ENCODE results near the gene ASCL2.
"Not testable (repeated sequence)": the region's sequence is repeated elsewhere in the genome, so short reads cannot be mapped to it uniquely, and the experiment has no call there.

Gene ASCL2

DNA sequence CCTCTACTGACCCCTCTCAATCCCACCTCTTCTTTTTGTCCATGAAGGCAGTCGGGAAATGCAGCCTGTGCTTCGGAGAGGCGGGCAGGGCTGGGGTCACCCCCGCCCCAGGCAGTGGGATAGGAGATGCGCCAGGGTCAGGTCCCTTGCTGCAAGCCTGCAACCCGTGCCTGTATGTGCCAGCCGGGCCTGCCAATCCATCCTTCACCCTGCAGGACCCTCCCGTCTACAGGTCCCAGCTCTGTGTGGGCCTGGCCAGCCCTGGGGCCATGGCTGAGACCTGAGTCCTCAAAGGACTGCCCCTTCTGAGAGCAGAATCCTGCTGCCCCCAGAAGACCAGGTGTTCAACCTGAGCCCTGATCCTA lies 10.9 kb downstream of the ASCL2 start:
- FAIRE-seq, result no peak

DNA sequence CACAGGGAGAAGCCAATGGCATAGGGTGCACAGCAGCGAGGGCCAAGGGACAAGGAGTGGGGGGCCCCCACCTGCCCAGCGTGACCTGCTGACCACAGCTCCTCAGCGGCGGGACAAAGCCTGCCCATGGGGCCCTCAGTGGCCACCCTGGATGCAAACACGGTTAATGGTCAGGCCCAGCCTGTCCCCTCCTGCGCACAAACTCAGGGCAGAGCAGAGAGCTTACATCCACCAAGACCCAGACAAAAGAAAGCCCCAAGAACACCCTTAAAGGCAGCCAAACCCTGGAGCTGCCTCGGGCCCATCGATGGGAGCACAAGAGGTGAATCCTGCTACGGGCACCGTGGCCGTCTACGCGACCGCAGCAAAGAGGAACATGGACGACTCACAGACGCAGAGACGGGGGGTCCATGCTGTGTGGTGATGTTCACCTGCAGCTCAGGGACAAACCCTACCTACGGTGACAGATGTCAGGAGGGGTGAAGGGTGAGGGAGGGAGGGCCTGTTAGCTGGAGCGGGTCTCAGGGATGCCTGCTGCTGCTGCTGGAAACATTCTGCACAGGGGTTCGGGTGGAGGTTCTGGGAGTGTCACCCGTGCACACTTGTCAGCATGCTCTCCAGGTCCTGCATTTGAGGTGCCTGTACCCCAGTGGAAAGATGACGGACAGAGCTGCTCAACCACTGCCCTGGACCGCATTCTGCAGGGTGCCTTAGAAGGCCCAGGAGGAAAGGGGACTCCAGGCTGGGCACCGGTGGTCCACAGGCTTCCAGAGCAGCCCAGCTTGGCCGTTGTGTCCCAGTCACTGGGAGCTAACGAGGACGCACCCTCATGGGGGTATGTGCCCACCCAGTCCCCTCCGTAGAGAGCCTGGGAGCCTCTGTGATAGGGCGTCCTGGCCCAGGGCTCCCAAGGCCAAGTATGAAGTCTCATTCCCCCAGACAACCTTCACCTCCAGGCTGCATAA lies 11.6 kb downstream of the ASCL2 start:
- FAIRE-seq, result no peak

DNA sequence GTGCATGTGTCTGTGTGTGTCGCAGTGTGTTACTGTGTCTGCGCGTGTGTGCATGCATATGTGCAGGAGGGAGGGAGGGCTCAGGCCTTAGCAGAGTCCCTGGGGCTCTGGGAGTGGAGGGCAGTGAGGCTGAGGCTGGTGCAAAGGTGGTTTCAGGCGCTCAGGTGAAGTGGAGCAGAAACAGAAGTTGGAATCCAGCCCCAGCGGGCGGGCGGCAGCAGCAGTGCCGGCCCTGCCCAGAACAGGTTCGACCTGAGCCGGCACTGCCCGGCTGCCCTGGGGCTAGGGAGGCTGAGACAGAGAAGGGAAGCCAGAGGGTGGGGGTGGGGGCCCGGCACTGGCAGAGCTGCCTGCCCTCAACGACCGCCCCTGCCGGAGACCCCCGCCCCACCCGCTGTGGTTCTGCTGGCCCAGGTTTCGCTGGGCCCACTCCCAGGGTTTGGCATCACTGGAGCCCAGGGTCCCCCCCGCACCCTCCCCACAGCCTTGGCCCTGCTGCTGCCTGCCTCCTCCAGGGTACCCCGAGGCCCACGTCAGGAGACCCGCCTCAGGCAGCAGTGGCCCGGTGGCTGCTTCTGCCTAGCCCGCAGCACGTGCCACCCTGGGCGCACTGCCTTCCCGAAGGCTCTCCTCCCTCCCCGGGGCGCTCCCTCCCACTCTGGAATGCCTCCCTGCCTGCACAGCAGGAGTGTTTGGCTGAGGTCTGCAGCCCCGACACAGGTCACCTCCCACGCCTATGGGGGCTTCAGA lies 13.3 kb downstream of the ASCL2 start:
- no peak for FAIRE-seq

DNA sequence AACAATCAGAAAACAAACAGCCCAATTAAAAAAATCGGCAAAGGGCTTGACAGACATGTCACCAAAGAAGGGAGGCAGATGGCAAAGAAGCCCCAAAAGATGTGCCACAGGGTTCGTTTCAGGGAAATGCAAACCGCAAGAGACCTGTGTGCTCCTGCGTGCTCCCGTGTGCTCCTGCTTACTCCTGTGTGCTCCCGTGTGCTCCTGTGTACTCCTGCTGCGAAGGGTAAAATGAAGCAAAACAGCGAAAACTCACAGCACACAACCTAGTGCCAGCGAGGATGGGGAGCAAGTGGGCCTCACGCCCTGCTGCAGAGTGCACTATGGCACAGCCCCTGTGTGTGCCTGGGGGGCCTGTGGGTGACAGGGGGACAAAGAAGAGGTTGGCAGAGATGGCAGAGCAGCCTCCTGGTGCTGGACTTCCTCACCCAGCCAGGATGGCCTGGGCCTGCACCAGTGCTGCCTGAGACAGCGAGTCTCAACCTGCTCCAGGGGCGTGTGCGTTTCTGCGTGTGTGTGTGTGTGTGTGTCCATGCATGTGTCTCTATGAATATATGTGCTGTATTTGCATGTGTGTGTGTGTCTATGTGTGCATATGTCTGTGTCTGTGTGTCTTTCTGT lies 14.0 kb downstream of the ASCL2 start:
- FAIRE-seq, result no peak

DNA sequence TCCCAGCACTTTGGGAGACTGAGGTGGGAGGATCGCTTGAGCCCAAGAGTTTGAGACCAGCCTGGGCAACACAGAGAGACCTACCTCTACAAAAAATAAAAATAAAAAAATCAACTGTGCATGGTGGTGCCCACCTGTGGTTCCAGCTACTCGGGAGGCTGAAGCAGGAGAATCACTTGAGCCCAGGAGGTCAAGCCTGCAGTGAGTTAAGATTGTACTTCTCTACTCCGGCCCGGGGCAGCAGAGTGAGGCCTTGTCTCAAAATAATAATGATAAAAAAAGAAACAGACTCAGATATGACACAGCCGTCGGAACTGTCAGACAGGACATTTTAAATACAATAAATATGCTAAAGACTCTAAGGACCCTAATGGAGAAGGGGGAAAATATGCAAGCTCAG lies 18.4 kb downstream of the ASCL2 start:
- no peak for FAIRE-seq

DNA sequence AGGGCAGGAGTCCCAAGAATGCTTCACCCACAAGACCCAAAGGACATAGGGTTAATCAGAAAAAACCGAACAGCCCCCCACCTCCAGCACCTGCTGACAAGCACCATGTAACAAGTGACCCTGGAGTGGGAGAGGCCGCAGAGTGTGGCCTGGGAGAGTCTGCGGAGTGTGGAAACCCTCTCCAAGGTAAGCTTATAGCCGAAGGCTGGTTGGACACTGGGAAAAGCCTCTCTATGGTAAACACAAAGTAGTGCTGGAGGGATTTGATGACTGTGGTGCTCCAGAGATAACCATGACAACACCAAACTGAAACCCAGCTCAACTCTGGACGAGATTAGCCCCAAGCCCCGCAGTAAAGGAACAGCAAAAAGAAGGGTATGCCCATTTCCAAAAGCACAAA lies 19.2 kb downstream of the ASCL2 start:
- no peak for FAIRE-seq

DNA sequence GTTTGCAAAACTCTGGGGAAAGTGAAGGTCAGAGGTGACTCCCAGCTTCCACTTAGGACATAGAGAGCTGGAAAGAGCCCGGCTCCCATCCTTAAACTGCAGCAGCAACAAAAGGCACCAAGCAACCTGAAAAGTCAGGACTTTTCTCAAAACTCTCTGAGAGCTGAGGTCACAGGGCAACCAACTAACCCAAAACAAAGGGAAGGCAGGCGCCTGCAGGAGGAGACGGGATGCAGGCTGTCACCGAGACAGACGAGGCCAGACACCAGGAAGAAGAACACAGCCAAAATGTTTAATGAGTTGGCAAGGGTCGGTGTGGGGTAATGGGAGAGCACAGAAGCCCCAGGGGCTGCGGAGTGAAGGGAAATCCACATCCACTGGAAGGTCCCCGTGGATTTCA lies 19.9 kb downstream of the ASCL2 start:
- FAIRE-seq, result no peak

DNA sequence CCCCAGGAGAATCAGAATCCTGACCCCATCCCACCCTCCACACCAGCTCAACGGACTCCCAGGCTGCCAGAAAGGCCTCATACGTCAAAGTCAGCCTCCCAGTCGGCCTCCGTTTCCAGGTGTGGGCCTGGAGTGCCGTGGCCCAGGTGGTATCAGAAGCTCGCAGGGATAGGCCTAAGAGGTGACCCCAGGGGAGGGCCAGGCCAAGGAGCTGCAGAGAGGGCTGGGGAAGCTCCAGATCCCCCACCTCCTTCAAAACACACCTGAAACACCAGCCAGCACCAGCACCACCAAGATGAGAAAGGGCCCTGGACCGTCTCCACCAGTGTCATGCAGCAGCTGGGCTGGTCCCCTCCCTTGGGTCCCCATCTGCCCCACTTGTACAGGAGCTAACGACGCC lies 20.3 kb downstream of the ASCL2 start:
- FAIRE-seq, result no peak

DNA sequence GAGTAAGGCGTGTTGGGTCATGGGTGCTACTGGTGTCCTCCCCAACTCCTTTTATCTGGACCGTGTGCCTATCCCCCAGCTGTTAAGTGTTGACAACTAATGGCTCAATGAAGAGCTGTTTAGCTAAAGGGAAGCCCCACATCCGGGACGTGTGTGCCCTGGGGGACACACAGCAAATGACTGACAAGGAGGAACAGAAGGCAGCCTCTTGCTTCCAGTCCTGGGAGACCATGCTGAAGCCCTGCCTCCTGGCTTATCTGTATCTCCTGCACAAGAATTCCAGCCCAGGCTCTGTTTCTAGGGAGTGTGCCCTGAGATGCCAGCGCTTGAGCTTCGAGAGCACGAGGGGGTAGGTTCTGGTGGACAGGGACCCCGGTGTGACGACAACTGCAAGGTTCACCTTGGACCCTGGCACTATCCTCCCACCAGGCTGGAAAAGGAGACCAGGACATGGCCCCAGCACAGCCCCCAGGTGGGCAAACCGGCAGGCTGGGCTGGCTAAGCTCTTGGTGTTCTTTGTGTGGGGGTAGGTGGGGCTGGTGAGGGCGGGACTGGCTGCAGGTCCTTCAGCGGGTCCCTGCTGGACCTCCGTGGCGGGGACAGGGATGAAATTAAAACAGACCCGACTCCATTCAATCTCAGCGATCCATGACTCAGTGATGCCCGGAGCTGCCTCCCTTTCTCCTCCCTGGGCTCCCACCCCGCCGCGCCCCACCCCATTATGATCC lies 21.0 kb downstream of the ASCL2 start:
- FAIRE-seq, result no peak

DNA sequence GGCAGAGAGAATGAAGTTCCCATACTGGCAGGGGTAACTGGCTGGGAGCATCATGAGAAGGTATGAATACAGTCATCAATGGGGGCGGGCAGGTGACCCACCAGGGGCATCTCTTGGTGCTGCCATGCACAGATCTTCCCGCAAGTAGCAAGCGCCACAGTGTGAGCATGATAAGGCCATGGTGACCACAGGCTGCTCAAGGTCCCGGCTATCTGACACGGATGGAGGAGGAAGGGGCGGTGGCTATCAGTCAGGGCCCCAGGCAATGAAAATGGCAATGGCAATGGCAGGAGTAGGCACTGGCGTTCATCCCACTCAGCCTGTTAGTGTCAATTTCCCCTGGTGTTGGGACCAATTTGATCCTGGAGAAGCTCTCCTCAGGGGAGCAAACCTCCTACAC lies 21.6 kb downstream of the ASCL2 start:
- no peak for FAIRE-seq

DNA sequence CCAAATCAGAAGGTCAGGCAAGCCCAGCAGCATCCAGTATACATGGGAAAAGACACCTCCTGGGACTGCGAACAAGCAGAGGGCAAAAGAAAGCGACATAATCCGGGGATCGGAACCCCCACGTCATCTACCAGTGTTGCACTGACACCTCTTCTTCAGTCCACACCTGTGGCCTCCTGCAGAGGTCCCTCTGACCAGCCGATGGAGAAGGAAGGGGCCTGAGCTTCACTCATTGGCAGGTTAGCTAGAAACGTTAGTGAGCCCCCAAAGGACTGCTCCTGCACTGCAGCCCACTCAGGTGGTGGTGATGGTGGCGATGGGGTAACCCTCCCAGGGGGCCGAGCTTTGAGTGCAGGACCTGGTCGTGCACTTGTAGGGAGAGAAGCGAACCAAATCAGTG lies 22.1 kb downstream of the ASCL2 start:
- FAIRE-seq, result no peak

DNA sequence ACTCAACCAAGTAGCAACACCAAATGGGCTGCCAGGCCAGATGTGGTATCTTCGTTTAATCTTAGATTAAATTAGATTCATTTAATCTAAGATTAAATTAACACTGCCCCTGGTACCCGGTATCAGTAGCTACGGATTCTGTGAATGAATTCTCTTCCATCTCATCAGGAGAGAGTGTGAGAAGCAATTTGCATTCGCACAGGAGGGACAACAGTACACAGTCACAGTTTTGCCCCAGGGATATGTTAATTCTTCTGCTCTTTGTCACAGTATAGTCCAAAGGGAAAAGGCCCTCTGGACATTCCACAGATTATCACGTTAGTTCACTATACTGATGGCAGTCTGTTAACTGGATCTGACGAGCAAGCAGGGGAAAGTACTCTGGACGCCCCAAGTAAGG lies 22.9 kb downstream of the ASCL2 start:
- FAIRE-seq, result no peak

DNA sequence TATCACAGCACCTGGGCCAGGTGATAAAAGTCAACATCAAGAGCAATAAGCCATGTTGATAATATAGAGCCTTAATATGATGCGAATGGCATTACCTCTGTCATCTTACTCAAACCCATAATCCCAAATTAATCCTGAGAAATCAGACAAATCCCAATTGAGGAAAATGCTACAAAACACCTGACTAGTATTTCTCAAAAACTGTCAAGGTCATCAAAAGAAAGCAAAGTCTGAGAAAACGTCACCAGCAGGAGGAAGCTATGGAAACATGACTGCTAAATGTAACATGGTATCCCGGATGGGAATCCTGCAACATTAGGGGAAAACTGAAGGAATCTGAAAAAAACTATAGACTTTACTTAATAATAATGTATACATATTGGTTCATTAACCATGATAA lies 29.6 kb downstream of the ASCL2 start:
- FAIRE-seq, result no peak

DNA sequence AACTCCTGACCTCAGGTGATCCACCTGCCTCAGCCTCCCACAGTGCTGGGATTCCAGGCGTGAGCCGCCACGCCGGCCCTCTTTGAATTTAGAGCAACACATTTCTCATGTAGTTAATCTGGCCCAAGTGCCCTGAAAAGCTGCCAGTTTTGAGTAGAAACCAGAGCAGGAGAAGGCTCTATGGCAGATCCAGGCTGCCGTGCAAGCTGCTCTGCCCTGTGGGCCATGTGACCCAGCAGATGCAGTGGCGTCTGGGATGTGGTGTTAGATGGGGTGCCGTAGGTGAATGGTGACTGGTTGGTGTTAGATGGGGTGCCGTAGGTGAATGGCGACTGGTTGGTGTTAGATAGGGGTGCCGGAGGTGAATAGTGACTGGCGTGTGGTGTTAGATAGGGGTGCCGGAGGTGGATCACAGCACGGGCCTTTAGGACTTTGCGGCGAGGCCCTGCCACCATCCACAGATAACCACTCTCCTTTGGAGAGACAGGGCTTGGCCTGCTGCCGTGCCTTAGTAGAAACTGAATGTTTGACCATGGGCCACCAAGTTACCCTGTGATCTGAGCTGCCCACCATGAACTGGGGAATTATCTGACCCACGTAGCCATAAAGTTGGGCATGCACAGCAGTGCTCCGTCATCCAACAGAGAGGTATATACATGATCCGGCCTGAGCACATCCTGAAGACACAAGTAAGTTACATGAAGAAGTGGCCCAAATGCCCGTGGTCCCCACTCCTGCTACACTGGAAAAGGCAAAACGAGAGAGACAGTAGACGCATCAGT lies 32.7 kb downstream of the ASCL2 start:
- FAIRE-seq, result no peak

DNA sequence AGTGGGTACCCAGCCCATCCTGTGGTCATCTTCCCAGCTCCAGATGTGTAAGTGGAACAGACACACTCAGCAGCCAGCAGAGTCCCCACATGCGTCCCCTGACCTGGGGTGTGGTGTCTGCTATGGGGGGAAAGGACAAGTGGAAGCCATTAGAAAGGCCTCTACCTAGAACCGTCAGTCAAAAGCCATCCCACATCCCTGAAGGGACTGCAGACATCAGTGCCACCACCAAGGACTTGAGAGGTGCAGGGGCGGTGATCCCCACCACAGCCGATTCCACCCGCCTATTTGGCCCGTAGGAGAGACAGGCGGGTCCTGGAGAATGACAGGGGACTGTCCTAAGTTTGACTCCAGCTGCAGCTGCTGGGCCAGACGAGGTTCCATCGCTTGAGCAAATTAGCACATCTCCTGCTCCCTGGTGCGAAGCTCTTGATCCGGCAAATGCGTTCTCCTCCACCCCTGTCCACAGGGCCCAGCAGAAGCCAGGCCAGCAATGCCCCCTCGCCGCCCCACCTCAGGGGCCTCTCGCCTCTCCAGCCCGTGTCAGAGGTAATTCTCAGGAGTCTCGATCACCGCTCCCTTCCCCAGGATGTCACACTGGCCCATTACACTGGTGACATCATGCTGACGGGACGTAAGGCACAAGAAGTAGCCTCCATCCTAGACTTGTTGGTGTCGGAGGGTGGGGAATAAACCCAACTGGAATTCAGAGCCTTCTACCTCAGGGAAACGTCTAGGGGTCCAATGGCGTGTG lies 33.8 kb downstream of the ASCL2 start:
- FAIRE-seq, result not testable (repeated sequence)

DNA sequence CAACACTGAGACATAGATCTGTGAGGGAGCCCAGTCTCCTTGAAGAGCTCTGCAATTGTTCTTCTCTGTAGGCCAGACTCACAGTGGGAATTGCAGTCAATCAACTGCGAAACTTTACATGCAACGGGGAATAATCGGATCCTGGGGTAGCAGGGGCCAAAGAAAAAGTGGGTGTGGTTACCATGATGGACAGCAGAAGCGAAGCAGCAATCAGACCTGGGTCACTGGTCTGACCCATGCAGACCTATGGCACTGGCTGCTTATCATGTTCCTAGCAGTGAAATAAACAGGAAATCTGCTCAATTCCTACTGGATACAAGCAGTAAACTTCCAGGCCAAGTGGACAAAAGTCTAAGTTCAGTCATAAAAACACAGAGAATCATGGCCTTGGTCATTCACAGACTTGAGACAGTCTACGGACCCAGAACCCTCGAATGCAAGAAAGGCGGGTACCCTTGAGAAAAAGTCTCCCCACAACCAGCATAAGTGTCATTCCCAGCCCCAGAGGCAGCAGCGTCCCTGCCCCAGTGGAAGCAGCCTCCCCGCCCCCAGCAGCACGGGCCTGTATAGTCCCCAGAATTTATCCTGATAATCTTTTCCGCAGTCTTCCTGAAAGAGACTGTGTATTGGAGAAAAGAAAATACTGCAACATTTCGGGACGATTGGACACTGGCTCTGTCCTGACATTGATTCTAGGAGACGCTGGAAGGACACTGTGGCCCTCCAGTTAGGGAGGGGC lies 34.6 kb downstream of the ASCL2 start:
- no peak for FAIRE-seq

DNA sequence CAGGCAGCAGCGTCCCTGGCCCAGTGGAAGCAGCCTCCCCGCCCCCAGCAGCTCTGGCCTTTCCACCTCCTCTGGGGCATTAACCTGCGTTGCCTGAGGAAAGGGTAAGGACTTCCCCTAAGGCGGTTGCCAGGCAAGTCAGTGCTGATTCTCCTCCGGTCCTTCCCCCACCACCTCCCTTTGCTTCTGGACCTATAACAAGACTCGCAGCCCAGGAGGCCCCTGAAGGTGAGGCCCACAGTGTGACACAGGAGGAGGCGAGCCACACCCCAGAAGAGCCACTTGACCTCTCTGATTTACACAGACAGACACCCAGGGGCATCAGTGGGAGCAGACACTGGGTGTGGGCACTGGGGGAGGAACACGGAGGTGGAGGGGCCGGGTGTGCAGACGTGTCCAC lies 35.4 kb downstream of the ASCL2 start:
- no peak for FAIRE-seq

DNA sequence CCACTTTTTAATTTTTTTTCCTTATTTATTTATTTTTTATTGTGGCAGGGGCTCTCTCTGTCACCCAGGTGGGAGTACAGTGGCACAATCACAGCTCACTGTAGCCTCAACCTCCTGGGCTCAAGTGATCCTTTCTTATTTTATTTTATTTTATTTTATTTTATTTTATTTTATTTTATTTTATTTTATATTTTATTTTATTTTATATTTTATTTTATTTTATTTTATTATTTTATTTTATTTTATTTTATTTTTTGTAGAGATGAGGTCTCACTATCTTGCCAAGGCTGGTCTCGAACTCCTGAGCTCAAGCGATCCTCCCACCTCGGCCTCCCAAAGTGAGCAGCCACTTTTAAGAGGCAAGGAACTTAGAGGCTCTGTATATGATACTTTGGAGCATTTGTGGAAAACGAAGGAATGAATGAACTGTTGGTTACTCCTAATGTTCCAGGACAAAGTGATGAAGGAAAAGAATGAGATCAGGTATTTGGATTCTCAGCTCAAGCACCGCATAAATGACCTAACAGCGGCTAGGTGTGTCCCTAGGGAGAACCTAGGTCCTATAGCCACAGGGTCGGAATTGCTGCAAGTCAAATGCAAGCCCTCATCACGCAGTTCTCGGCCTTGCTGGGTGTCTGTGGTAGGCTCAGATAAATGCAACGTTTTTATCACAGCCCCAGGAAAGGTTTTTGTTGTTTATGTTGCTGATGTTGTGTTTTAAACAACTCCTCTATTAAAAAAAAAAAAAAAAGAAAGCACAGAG lies 36.5 kb downstream of the ASCL2 start:
- FAIRE-seq, result no peak

DNA sequence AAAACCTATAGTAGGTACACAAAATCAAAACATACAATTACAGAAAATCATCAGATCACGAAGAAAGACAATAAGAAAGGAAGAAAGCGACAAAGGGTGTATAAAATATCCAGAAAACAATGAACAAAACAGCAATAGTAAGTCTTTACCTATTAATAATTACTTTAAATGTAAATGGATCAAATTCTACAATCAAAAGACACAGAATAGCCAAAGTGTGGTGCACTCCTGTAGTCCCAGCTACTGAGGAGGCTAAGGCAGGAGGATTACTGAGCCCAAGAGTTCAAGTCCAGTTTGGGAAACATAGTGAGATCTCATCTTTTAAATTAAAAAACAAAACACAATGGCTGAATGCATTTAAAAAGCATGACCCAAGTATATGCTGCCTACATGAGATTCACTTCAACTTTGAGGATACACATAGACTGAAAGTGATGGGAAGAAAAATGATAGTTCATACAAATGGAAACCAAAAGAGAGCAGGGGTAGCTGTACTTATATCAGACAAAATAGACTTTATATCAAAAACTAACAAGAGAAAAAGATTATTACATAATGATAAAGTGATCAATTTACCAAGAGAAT lies 40.6 kb downstream of the ASCL2 start:
- no peak for FAIRE-seq

DNA sequence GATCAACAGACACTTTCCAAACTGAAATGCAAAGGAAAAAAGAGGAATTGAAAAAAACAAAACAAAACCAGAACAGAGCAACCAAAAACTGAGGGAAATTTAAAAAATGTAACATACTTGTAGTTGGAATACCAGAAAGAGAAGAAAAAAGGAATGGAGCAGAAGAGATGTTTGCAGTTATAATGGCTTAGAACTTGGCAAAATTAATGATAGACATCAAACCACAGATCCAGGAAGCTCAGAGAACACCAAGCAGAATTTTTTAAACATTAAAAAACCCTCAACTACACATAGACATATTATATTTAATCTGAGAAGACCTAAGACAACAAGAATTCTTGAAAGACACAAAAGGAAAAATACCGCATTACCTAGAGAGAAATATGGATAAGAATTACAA lies 46.1 kb downstream of the ASCL2 start:
- FAIRE-seq, result no peak
